ENCODE measurements around the gene UBN2.

The UBN2 gene

DNA sequence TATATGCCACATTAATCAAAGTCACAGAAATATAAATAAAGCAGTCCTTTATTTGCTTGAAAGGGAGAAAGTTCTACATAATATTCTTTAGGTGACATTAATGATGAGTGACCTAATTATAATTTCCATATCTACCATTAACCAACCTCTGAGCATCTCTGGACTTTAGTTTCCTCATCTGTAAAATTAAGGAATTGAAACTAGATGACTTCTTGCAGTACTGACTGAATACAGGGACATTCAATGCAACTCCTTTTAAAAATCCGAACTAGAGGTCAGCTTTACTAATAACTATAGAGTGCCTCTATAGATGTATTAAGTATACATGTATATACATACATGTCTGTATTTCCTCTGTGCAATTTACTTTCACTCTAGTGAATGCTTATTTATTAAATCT lies 114.0 kb downstream of the UBN2 start:
- DNase-seq (ENCODE audit: low read depth in 2 of 2): no peak

DNA sequence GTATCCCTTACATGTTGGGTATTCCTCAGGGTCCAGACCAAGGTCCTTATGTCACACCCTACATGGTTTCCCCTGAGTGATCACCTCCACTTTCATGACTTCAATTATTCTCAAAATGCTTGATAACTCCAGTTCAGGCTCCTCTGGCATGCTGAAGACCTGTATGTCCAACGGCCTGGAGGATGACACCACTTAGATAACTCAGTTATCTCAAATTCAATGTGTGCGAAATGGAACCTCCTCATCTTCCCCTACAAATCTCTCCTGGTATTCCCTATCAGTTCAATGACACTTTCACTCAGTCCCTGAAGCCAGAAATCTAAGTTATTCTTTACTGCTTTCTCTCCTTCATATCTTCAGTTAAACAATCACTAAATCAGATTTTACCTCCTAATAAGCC lies 120.0 kb downstream of the UBN2 start:
- no peak for DNase-seq (ENCODE audit: low read depth in 2 of 2)

DNA sequence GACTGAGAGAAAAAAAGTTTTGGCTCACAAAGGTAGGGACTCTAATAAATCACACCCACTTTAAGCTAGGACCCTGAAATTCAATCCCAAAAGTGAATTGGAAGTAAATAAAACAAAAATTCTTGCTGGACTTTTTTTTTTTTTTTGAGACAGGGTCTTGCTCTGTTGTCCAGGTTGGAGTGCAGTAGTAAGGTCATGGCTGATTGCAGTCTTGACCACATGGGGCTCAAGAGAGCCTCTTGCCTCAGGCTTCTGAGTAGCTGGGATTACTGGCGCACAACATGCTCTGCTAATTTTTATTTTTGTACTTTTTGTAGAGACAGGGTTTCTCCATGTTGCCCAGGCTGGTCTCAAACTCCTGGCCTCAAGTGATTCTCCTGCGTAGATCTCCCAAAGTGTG lies 123.7 kb downstream of the UBN2 start:
- no peak for DNase-seq (ENCODE audit: low read depth in 2 of 2)

DNA sequence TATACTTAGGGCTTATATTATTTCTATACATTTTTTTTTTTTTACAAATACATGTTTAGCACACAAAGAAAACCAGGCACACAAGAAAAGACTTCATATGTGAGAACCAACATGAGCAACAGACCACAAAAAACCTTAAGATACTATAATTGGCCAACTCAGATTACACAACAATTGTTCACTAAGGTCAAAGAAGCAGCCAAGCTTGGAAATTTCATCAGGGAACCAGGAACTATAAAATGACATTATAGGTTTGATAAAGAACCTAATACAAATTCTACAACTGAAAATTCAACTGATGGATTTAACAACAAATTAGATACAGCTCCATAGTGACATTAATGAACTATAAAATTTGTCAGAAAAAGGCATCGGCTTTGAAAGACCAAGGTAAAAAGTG lies 124.3 kb downstream of the UBN2 start:
- no peak for DNase-seq (ENCODE audit: low read depth in 2 of 2)
